Body of pancreas (tissue), 4 donors: ENCODE data around the gene BET1L.

ENCODE experiments used
- CTCF ChIP-seq, 7 experiments: fragments of 450-650 bp in 4 of 7; fragments of 200-600 bp in 3 of 7; sonication (generic) in 3 of 7; IDR thresholded peaks; one replicate each; pipeline ENCODE4 v1.5.1; 2016 to 2019; ENCODE audit warnings: antibody characterized with exemption in 7 of 7
- POLR2A ChIP-seq, 3 donors: fragments of 450-650 bp; IDR thresholded peaks; one replicate each; pipeline ENCODE4 v1.6.1; 2016; ENCODE audit warnings: antibody characterized with exemption in 3 of 3, mild to moderate bottlenecking in 2 of 3

- TF ChIP-seq CTCF (IDR thresholded peaks at IDR 0.05) (no peak), POLR2A (IDR thresholded peaks at IDR 0.05) (no peak)
These were observed 46.1 kb upstream of the BET1L start for GRCh38 chr11:253160-253885.
